ENCODE results near the gene FBXL15. TPM values are rescaled to one million over a fixed set of nuclear protein-coding genes. Genes with fewer than 3 reads are reported as not detected.

FBXL15 gene
- total and polyA plus RNA-seq, 2 of the 4 experiments (the other 2 are of a cell fraction) = 3.0 to 8.4 TPM

- Histone ChIP-seq H3K4me1 (ENCODE audit: control insufficient read depth, insufficient read depth, low read length) (peaks cover 11% of the 10 kb centered on the region), H3K9me1 (ENCODE audit: insufficient read depth, low read length) (peaks cover 10% of the 10 kb centered on the region), H4K20me1 (ENCODE audit: insufficient read depth, low read length) (peaks cover 3% of the 10 kb centered on the region; the same call in 1 of the 2 replicates), H3K36me3 (ENCODE audit: control insufficient read depth, insufficient read depth, low read length) (peaks cover 11% of the 10 kb centered on the region; the same call in 1 of the 2 replicates), H2AK9ac (replicated peaks; ENCODE audit: low read depth, low read length, poor library complexity) (peak overlapping the region; percentile 99), H3K14ac (replicated peaks; ENCODE audit: low read depth, low read length) (peak overlapping the region; percentile 92), H3K9ac (ENCODE audit: low read depth, low read length) (peak overlapping the region; percentile 69), H2BK15ac (ENCODE audit: low read depth, low read length) (no peak overlapping the region; the same call in 2 of the 3 replicates), H2BK120ac (ENCODE audit: low read depth, low read length) (no peak overlapping the region), H3K4me3 (ENCODE audit: insufficient read depth, low read depth, low read length) (peak overlapping the region; percentile 51), H3K4ac (ENCODE audit: low read depth, low read length) (peak overlapping the region; percentile 69), H3K9me3 (ENCODE audit: control insufficient read depth, insufficient read depth, low read length) (no peaks in the 10 kb centered on the region), H3K23ac (ENCODE audit: low read depth, low read length) (no peak overlapping the region), H4K5ac (ENCODE audit: low read depth, low read length) (no peak overlapping the region), H4K8ac (ENCODE audit: low read depth in 2 of 2, low read length in 2 of 2) (peak overlapping the region in 1 of 2 experiments; percentile 67; a peak in 1 of 4 replicates), H2BK20ac (ENCODE audit: low read depth, low read length) (no peak overlapping the region), H3K4me2 (ENCODE audit: low read depth, low read length) (peak overlapping the region; percentile 95), H2BK5ac (ENCODE audit: low read depth, low read length, poor library complexity, severe bottlenecking) (peak overlapping the region; percentile 78), H4K91ac (ENCODE audit: insufficient read depth, low read depth, low read length) (no peak overlapping the region; the same call in 1 of the 2 replicates), H3K56ac (ENCODE audit: extremely low read depth, insufficient read depth, low read length) (peak overlapping the region; percentile 36; the same call in 1 of the 2 replicates), H2AFZ (replicated peaks; ENCODE audit: low read length, poor library complexity) (peak overlapping the region; percentile 94), H3K79me1 (ENCODE audit: low read depth in 1 of 2, low read length in 2 of 2) (peaks cover 22 to 38% of the 10 kb centered on the region in 2 experiments), H3K27me3 (ENCODE audit: control insufficient read depth, insufficient read depth, low read length) (no peaks in the 10 kb centered on the region), H3K18ac (ENCODE audit: low read depth, low read length) (no peak overlapping the region), H2AK5ac (ENCODE audit: low read depth, low read length) (peak overlapping the region; percentile 91), H3K27ac (ENCODE audit: insufficient read depth, low read length) (peak overlapping the region; percentile 51; the same call in 1 of the 2 replicates)
- BruUV-seq (replicated peaks) = no TSS peak
- no peak for DNase-seq
- dilution Hi-C loops (cut with HindIII; ENCODE audit: low sequenced_read_pairs, unreplicated experiment) (no loop called here), intact Hi-C loops (cut with micrococcal nuclease) (loop anchor here (5.0 to 10.0 kb wide), 2 partner anchors 186 to 249 kb away; partner anchors contain the start of gene TRIM8), in situ Hi-C loops (cut with MboI; ENCODE audit: low sequenced_read_pairs) (no loop called here)
- TF ChIP-seq FOS (IDR thresholded peaks at IDR 0.05; ENCODE audit: low read depth, low read length) (no peak), CTCF (conservative IDR thresholded peaks at IDR 0.05; ENCODE audit: low read depth, low read length) (no peak), CHD1 (IDR thresholded peaks at IDR 0.05; ENCODE audit: low read depth, low read length) (no peak), MAFK (IDR thresholded peaks at IDR 0.05; ENCODE audit: low read depth, low read length) (no peak), RCOR1 (IDR thresholded peaks at IDR 0.05; ENCODE audit: insufficient replicate concordance, low read length) (no peak), RFX5 (IDR thresholded peaks at IDR 0.05; ENCODE audit: low read depth, low read length) (no peak), NFE2L2 (IDR thresholded peaks at IDR 0.05; ENCODE audit: low read depth, low read length) (no peak), MAZ (IDR thresholded peaks at IDR 0.05; ENCODE audit: borderline replicate concordance, low read depth, low read length) (no peak), ELK1 (IDR thresholded peaks at IDR 0.05; ENCODE audit: borderline replicate concordance, low read depth, low read length) (no peak), SMC3 (IDR thresholded peaks at IDR 0.05; ENCODE audit: low read depth, low read length) (no peak), POLR2A (IDR thresholded peaks at IDR 0.05; ENCODE audit: low read depth, low read length) (no peak), MXI1 (IDR thresholded peaks at IDR 0.05; ENCODE audit: borderline replicate concordance, low read depth, low read length) (no peak), USF2 (IDR thresholded peaks at IDR 0.05; ENCODE audit: low read depth, low read length) (no peak), RAD21 (IDR thresholded peaks at IDR 0.05; ENCODE audit: low read length) (no peak)
- ATAC-seq (ENCODE audit: low read depth) = no peak
- ChIA-PET CTCF (interaction anchor here (1.0 to 1.7 kb wide), 2 partner anchors 27 to 166 kb away, joined by 4 to 5 read pairs; no protein-coding TSS in a partner anchor), POLR2A (ENCODE audit: unreplicated experiment) (no interaction called here)
- 100% methylated on average over 1 of the region's 4 CpGs; no CpG with 5 or more reads in 1 of the 2 experiments for WGBS, 2 experiments (ENCODE audit: extremely low coverage in 2 of 2, insufficient read length in 1 of 2)
Observed at GRCh38 chr10:102396317-102396650, 24.4 kb upstream of the FBXL15 start.
